SHP77 treated with DMSO at 0.1 percent for 48 hours (cell line): Measurements from ENCODE around the gene SLC25A33.

Experiments
- DNase-seq: peaks from one replicate; lab custom pipeline; 2025; lab: John Stamatoyannopoulos, UW

The SLC25A33 gene

DNA sequence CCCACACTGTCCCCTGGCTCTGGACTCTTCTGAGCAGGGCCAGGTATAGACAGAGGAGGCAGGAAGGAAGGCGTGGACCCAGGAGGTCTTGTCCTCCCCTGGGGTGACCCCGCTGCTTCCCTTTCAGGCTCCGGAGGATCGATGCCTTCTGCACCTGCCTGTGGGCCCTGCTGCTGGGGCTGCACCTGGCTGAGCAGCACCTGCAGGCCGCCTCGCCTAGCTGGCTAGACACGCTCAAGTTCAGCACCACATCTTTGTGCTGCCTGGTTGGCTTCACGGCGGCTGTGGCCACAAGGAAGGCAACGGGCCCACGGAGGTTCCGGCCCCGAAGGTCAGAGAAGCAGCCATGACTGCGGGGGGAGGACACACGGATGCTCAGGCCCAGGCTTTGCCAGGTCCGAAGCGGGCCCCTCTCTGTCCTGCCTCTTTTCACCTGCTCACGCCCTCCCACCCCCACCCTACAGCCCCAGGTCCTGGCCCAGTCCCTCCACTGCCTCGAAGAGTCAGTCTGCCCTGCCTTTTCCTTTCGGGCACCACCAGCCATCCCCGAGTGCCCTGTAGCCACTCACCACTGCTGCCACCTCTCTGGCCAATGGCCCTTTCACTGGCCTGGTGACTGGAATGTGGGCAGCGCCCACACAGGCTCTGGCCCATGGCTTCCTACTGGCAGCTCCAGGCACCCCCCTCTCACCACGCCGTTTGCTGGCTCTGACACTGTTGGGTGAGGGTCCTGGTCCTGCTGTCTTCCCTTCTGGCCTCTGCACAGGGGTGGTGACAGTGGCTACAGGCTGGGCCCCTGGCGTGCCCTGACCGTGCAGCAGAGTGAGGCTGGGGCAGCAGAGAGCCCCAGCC lies 62.9 kb downstream of the SLC25A33 start:
- no peak for DNase-seq

- DNase-seq: no peak
These were observed 63.5 kb downstream of the SLC25A33 start for GRCh38 chr1:9602794-9603167.

DNA sequence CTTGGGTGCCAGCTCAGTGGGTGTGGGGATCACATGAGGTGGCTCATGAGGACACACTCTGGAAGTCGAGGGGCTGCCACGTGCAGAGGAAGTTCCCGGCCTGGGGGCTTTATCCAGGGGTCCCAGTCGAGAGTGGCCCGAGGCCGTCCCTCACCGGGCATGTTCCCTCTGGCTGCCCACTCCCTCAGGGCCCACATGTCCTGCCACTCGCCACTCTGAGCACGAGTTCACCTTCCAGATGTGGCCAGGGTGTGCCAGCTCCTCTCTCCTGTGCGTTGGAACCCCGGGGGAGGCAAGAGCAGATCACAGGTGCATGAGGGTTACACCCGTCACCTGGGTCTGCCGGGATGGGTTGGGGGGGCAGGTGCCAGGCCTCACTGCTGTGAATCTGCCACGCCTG lies 64.0 kb downstream of the SLC25A33 start:
- no peak for DNase-seq

DNA sequence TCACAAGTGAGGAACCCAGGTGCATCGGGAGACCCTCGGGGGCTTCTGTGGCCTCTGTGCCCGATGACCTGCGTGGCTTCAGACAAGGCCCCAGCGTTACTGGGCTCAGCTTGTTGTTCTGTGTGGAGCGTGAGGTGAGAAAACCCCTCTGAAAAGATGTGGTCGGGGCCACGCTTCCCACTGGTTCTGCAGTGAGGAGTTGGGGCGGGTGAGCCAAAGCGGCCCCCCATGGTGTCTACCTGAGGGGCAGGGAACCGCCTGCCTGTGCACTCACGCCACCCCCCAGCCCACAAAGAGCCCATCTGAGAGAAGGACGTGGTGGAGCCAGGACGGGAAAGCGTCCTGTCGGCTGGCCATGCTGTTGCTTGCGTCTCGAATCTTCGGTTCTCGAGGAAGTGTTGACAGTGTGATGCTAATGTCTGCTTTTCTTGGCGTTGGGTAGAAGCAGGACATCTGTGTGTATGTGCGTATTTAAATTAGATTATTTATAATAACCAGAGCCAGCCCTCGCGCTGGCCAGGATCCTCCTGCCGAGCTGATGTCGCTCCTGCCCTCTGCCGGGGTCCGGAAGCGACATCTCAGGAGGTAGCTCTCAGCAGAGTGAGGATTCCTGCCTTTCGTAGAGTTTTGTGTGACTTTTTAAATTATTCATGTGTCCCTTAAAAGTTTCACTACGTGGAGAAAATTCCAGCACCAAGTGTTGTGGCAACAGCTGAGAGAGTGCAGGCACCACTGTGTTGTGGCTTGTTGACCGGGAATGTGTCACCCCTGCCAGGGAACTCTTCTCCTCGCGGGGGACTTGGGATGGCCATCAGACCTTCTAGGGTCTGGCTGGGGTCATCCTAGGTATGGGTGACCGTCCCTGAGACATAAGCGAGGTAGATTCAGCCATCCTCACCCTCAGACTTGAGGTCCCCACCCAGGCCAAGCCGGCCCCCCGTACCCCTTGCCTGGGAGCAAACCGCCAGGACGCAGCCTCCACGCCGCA lies 64.8 kb downstream of the SLC25A33 start:
- DNase-seq: no peak

- no peak for DNase-seq
These were observed 65.6 kb downstream of the SLC25A33 start for GRCh38 chr1:9604836-9605235.

- DNase-seq: no peak
These were observed 66.7 kb downstream of the SLC25A33 start for GRCh38 chr1:9605946-9606455.

DNA sequence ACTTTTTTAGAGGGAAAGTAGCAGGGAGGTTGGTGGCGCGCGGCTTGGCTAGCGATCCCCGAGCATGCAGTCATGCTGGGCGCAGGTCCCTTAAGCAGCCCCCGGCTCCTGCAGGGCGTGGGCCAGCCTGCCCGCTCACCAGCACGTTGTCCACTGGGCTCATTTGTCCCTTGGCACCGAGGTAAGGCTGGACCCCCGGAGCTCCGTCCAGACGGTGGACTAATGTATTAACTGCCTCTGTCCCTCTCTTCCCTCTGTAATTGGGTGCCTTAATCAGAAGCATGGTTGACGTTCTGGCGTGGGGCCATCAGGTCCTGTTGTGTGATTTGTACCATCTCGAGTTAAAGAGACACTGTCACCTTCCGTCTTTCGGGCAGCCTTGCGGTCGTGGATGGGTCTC lies 67.2 kb downstream of the SLC25A33 start:
- DNase-seq: no peak

DNA sequence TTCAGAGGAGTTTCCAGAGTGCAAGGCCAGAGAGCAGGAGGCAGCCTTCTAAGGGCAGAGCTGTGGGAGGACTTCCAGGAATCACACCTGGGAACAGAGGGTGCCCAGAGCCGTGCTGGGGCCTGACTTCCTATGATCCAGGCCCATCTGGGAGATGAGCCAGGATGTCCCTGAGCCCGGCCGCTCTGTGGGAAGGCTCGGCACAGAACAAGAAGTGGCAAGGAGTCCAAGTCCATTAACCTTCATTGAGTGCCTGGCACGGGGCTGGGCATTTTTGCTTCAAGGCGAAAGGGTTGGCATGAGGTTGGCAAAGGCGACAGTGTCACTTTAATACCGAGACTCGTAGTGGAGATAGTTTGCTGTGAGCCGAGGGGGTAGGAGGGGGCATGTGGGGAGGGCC lies 67.7 kb downstream of the SLC25A33 start:
- no peak for DNase-seq

DNA sequence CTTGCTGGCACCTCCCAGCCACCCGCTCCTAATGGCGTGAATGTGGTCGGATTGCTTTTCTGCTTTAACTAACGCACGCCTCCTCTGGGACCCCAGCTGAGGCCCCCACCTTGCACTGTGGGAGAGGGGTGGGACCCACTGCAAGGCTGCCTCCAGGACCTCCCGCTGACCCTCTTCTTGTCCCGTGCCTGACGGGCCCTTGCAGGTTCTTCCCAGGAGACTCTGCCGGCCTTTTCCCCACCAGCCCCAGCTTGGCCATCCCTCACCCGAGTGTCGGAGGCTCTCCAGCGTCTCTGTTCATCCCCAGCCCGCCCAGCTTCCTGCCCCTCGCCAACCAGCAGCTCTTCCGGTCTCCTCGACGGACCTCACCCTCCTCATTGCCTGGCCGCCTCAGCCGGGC lies 68.1 kb downstream of the SLC25A33 start:
- DNase-seq: no peak

DNA sequence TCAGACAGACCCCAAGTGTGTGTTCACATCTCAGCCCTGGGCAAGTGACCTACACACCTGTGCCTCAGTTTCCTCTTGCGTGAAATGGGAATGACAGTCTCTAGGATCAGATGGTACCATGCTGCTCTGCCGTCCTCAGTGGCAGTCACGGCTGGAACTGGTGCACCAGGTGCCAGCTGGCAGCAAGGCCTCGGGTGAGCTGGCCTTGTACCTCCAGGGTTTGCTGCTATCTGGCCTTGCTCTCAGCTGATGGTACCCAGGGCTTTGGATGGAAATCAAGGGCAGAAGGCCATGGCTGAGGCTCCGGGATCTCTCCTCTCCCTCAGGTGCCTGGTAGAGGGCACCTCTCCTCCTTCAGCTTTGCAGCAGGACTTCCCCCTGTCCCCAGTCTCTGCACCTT lies 70.7 kb downstream of the SLC25A33 start:
- DNase-seq: no peak

DNA sequence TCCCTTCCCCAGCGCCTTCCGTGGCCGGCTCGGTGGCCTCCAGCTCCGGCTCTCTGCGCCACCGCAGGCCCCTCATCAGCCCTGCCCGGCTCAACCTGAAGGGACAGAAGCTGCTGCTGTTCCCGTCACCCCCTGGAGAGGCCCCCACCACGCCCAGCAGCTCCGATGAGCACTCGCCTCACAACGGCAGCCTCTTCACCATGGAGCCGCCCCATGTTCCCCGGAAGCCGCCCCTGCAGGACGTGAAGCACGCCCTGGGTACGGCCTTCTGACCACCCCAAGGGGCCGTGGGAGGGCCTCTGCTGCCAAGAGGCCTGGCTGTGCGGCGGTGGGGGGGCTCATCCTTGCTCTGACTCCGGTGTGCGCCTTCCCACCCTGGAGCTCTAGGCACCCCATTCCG lies 71.3 kb downstream of the SLC25A33 start:
- no peak for DNase-seq

GRCh38 chr1:9611716-9612115 lies 72.5 kb downstream of the SLC25A33 start:
- no peak for DNase-seq

DNA sequence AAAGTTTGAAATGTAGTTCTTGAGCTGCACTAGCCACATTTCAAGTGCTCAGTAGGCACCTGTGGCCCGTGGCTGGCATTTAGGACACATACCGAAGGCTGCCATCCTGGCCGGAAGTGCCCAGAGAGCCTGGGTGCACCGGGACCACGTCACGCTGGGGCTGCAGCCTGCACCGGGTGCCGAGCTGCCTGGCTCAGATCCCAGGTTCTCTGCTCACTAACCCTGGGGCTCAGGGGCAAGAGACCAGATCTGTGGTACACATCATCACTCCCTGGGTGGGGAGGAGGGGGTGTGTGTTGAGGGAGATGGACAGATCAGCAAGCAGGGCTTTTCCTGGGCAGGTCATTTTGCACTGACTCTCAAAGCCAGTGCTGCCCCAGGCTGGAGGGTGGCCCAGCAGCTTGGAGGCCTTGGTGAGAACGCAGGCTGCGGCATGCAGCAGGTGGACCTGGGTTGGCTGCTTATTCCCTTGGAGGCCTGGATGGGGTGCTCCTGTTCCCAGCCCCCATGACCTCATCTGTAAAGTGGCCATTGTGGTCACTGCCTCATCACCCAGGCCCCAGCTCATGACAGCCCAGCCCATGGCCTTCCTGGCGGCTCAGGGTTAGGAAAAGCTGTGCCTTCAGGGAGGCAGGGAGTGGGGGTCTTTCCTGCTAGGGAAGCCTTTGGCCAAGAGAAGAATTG lies 73.0 kb downstream of the SLC25A33 start:
- DNase-seq: no peak

DNA sequence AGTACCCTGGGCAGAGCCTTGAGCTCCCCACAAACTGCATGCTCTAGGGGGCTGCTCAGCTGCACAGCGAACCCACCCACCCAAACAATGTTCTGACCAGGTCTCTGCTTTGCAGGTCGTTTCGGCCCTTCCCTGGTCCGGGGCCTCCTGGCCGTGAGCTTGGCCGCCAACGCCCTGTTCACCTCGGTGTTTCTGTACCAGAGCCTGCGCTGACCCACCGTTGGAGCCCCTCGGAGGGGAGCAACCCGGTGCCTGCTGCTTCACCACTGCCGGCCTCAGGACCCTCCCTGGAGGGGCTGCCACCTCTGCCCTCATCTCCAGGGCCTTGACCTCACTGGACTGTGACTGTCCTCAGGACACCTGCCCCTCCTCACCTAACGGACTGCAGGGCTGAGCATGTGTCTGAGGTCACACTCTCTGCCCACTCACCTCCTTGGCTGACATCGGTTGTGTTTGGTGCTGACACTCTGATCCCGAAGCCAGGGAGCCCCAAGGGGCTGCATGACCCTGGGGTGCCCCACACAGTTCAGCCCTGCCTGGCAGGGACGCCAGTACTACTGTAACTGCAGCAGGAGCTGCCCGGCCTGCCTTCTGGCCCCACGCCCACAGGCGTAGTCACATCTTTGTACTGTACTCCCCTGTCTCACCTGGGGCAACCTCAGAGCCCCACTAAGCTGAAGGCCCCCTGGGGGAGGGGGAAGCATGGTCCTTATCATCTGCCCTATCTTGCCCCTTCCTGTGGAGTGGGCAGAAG lies 73.8 kb downstream of the SLC25A33 start:
- no peak for DNase-seq

- DNase-seq: no peak
These were observed 74.5 kb downstream of the SLC25A33 start for GRCh38 chr1:9613625-9614299.

DNA sequence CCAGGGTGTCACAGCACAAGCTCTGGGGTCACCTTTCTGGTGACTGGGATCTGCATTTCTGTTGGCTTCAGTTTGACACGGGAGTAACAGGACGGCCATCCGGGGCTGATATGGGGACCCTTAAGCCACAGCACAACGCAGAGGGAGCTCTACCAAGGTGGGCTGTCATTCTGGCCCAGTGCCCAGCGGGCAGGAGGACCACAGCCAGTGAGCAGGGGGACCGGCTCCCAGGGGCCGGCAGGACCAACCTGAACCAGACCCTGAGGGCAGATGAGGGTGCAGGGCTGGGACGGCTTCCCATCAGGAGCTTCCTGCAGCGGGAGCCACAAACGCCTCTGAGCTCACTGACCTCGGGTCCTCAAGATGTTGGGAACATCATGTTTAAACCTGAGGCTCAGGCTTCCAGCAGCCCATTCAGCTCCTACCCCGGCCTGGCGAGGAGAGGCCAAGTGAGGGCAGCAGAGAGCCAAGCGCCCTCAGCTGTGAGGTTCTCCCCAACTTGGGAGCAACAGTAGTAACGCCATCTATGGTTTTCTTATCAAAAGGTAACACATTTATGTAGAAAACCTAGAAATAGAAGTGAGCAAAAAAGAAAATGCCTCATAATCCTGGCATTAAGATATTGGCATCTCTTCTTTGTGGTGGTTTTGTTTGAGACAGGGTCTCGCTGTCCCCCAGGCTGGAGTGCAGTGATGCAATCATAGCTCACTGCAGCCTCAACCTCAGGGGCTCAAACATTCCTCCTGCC lies 76.2 kb downstream of the SLC25A33 start:
- no peak for DNase-seq

DNA sequence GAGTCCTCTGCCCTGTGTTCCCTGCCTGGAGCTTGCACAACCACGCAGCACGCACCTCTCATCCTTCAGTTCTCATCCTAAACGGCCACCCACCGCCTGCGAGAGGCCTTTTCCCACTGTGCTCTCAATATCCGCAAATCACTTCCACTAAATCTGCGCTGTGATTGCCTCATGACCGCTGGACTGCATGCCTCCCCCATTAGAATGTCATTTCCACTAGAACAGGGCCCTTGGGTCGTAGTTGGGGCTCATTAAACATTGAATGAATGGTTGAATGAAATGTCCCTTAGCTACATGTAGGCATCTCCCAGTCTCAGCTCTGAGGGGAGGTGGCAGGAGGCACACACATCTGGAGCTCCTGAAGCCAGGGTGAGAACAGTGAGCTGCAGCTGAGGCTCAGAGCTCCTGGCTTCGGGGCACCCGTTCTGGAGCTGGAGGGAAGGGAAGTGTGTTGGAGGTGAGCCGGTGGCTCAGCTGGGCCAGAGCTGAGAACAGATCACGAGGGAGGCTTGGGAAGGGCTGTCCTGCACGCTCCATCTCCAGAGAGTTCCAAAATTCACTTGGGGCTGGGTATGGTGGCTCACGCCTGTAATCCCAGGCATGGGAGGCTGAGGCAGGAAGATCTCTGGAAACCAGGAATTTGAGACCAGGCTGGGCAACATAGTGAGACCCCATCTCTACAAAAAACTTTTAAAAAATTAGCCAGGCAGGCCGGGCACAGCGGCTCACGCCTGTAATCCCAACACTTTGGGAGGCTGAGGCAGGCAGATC lies 79.8 kb downstream of the SLC25A33 start:
- no peak for DNase-seq

DNA sequence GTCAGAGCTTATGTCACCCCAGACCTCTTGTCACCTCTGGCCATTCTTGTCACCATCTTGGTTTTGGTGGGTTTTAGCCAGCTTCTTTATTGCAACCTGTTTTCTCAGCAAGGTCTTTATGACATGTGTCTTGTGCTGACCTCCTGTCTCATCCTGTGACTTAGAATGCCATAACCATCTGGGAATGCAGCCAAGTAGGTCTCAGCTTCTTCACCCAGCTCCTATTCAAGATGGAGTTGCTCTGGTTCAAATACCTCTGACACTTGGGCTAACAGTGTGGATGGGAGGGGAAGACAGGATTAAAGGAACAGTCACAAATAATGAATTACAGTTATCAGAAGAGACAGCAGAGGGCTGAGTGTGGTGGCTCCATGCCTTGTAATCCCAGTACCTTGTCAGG lies 81.8 kb downstream of the SLC25A33 start:
- no peak for DNase-seq

- DNase-seq: no peak
These were observed 84.8 kb downstream of the SLC25A33 start for GRCh38 chr1:9624081-9624480.
